Thyroid gland (tissue), 4 donors: ENCODE measurements around the gene FAM168A. TPM values are rescaled to one million over a fixed set of nuclear protein-coding genes. Genes with fewer than 3 reads are reported as not detected.

Source experiments
- DNase-seq, 2 donors: peaks; one replicate each; pipeline ENCODE4 v3.0.0-alpha.2; 2019
- H3K27ac ChIP-seq, 3 donors: fragments of 200-600 bp; sonication (generic); 1 replicate in 2 of 3; 2 replicates in 1 of 3; pipeline ENCODE4 v1.5.1; 2016 to 2019; ENCODE audit warnings: mild to moderate bottlenecking in 1 of 3, moderate library complexity in 1 of 3
- H3K27me3 ChIP-seq: fragments of 200-600 bp; sonication (generic); one replicate; pipeline ENCODE4 v1.5.1; 2019
- H3K36me3 ChIP-seq, 2 donors: fragments of 200-600 bp; sonication (generic); one replicate each; pipeline ENCODE4 v1.5.1; 2016 to 2019
- H3K4me1 ChIP-seq, 2 donors: fragments of 200-600 bp; sonication (generic); one replicate each; pipeline ENCODE4 v1.5.1; 2017 to 2019
- H3K4me3 ChIP-seq, 3 donors: fragments of 200-600 bp; sonication (generic); replicated peaks in 1 of 3; 1 replicate in 2 of 3; 2 replicates in 1 of 3; pipeline ENCODE4 v1.5.1; 2016; ENCODE audit warnings: mild to moderate bottlenecking in 1 of 3
- H3K9me3 ChIP-seq: fragments of 200-600 bp; sonication (generic); one replicate; pipeline ENCODE4 v1.5.1; 2017
- POLR2A ChIP-seq, 2 donors: fragments of 450-650 bp; IDR thresholded peaks; one replicate each; pipeline ENCODE4 v1.6.1; 2017; ENCODE audit warnings: antibody characterized with exemption in 2 of 2, mild to moderate bottlenecking in 2 of 2, moderate library complexity in 1 of 2
- WGBS, 2 donors: methylation state at CpG; one replicate each; pipeline ENCODE4 v1.1.5; 2017; 5-methylcytosine and 5-hydroxymethylcytosine counted together
- intact Hi-C: fragments of 100-400 bp; cut with DNase I; formaldehyde crosslinking; loops from one replicate; pipeline ENCODE4 v1.15.1; 2023
- total RNA-seq, 4 donors: library from RNA; depleted of rRNA; stranded (reverse); fragments of >200 nt; gene quantifications; one replicate each; pipeline ENCODE4 v1.2.3, GENCODE V29; 2016
- TF ChIP-seq, protein P1 (sequence below), 6 experiments: fragments of 200-600 bp in 3 of 6; fragments of 450-650 bp in 3 of 6; sonication (generic) in 3 of 6; IDR thresholded peaks; one replicate each; pipeline ENCODE4 v1.5.1; 2016 to 2019; ENCODE audit warnings: antibody characterized with exemption in 6 of 6, mild to moderate bottlenecking in 2 of 6, inconsistent platforms in 1 of 6, moderate library complexity in 1 of 6

The FAM168A gene
- total RNA-seq, 4 donors from 2014 or later: 32.7 to 51.0 (median 40.2) TPM

GRCh38 chr11:73495731-73496130, 102.2 kb downstream of the FAM168A start:
- TF ChIP-seq POLR2A (IDR thresholded peaks at IDR 0.05): no peak
- TF ChIP-seq, protein P1, sequence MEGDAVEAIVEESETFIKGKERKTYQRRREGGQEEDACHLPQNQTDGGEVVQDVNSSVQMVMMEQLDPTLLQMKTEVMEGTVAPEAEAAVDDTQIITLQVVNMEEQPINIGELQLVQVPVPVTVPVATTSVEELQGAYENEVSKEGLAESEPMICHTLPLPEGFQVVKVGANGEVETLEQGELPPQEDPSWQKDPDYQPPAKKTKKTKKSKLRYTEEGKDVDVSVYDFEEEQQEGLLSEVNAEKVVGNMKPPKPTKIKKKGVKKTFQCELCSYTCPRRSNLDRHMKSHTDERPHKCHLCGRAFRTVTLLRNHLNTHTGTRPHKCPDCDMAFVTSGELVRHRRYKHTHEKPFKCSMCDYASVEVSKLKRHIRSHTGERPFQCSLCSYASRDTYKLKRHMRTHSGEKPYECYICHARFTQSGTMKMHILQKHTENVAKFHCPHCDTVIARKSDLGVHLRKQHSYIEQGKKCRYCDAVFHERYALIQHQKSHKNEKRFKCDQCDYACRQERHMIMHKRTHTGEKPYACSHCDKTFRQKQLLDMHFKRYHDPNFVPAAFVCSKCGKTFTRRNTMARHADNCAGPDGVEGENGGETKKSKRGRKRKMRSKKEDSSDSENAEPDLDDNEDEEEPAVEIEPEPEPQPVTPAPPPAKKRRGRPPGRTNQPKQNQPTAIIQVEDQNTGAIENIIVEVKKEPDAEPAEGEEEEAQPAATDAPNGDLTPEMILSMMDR (IDR thresholded peaks at IDR 0.05): no peak
- DNase-seq: no peak
- Histone ChIP-seq H3K4me3 (no peak overlapping the region), H3K27me3 (no peaks in the 10 kb centered on the region), H3K4me1 (peaks cover 5 to 8% of the 10 kb centered on the region in 2 donors), H3K27ac (no peak overlapping the region), H3K9me3 (no peaks in the 10 kb centered on the region), H3K36me3 (no peaks in the 10 kb centered on the region)
- 73 to 74% methylated on average over 2 of the region's 2 CpGs for WGBS, 2 donors
- intact Hi-C loops: no loop called here

DNA sequence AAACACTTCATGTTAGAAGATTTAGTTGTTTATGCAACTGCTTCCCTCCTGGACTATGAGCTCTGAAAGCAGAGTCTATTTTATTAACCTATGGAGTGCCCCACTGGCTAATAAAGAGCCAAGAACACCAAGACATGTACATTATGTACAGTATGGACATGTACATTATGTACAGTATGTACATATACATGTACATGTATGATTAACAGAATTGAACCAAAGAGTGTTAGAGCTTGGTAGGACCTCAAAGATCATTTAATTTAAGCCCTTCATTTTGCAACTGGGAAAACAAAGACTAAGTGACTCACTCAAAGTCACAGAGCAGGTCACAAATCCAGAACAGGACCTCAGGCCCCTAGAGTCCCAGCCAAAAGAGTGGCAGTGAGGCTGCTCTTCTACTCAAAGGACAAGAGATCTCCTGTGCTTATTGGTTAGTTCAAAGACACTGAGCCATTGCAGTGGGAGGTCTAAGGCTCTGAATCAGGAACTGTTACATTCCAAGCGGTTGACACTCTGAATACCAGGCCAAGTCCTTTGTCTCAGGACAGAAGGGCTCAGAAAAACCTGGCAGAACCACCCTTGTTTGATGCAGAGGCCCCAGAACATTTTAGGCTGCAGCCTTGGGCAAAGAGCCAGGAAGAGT, 103.8 kb downstream of the FAM168A start:
- Histone ChIP-seq H3K9me3 (no peaks in the 10 kb centered on the region), H3K27me3 (no peaks in the 10 kb centered on the region), H3K27ac (no peak overlapping the region), H3K4me3 (no peak overlapping the region), H3K36me3 (no peaks in the 10 kb centered on the region), H3K4me1 (peaks cover 5 to 8% of the 10 kb centered on the region in 2 donors)
- intact Hi-C loops: no loop called here
- DNase-seq: peak in 1 of 2 donors; percentile 10
- TF ChIP-seq, protein P1 (IDR thresholded peaks at IDR 0.05): no peak
- no peak for TF ChIP-seq POLR2A (IDR thresholded peaks at IDR 0.05)
- 64 to 81% methylated on average over 1 of the region's 1 CpG for WGBS, 2 donors

GRCh38 chr11:73481626-73482025, 116.3 kb downstream of the FAM168A start:
- 93 to 100% methylated on average over 1 of the region's 1 CpG for WGBS, 2 donors
- H3K4me3 ChIP-seq: no peak overlapping the region
- no peak for DNase-seq
- H3K27ac ChIP-seq: no peak overlapping the region
- H3K36me3 ChIP-seq: no peaks in the 10 kb centered on the region
- no peaks in the 10 kb centered on the region for H3K27me3 ChIP-seq
- intact Hi-C loops: no loop called here
- no peak for TF ChIP-seq POLR2A (IDR thresholded peaks at IDR 0.05)
- TF ChIP-seq, protein P1 (IDR thresholded peaks at IDR 0.05): no peak
- peaks cover 0 to 3% of the 10 kb centered on the region in 2 donors for H3K4me1 ChIP-seq
- no peaks in the 10 kb centered on the region for H3K9me3 ChIP-seq

- DNase-seq: no peak
- Histone ChIP-seq H3K4me1 (peaks cover 0 to 3% of the 10 kb centered on the region in 2 donors), H3K9me3 (no peaks in the 10 kb centered on the region), H3K36me3 (no peaks in the 10 kb centered on the region), H3K4me3 (no peak overlapping the region), H3K27ac (no peak overlapping the region), H3K27me3 (no peaks in the 10 kb centered on the region)
- 84 to 85% methylated on average over 2 of the region's 2 CpGs for WGBS, 2 donors
- TF ChIP-seq, protein P1 (IDR thresholded peaks at IDR 0.05): no peak
- TF ChIP-seq POLR2A (IDR thresholded peaks at IDR 0.05): no peak
- intact Hi-C loops: no loop called here
These were observed 117.2 kb downstream of the FAM168A start for GRCh38 chr11:73480677-73481076.

- no peaks in the 10 kb centered on the region for H3K36me3 ChIP-seq
- no peaks in the 10 kb centered on the region for H3K9me3 ChIP-seq
- no peak for TF ChIP-seq POLR2A (IDR thresholded peaks at IDR 0.05)
- TF ChIP-seq, protein P1 (IDR thresholded peaks at IDR 0.05): peak in 4 of 6 experiments; percentile 48 to 57 (median 50)
- no peak for DNase-seq
- WGBS, 2 donors: 44 to 57% methylated on average over 1 of the region's 1 CpG
- no peaks in the 10 kb centered on the region for H3K27me3 ChIP-seq
- intact Hi-C loops: no loop called here
- peaks cover 0 to 3% of the 10 kb centered on the region in 2 donors for H3K4me1 ChIP-seq
- no peak overlapping the region for H3K4me3 ChIP-seq
- no peak overlapping the region for H3K27ac ChIP-seq
These were observed 119.1 kb downstream of the FAM168A start for GRCh38 chr11:73478737-73479347.
